ENCODE results near the gene CIP2A.

Gene CIP2A

DNA sequence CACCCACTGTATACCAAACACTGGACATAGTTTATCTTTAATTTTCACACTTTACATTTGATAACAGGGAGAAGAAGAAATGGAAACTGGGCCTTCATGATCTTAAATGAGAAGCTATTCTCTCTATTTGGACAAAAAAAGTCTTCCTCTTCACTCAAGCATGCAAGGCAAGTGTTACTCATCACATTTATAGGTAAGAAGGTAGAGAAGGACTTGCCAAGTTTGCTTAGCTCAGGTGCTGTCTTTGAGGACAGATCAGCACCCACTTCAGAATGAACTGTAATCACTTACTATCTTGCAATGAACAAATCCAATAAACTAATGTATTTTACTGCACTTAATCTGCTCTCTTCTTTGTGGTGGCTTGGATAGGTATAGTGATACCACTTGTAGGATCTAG is 77.7 kb downstream of the CIP2A start:
- Histone ChIP-seq H3K79me2 (ENCODE audit: control insufficient read depth, insufficient read depth, low read length, unreplicated experiment) (no peaks in the 10 kb centered on the region), H3K36me3 (ENCODE audit: insufficient read depth, low read length) (no peaks in the 10 kb centered on the region), H2AFZ (ENCODE audit: low read length, unreplicated experiment) (no peak overlapping the region), H3K27me3 (ENCODE audit: insufficient read depth, low read length) (0 out of 2 replicates have a peak, but pooled peaks cover 11% of the 10 kb centered on the region), H3K4me1 (ENCODE audit: control insufficient read depth, insufficient read depth, low read length, unreplicated experiment) (no peaks in the 10 kb centered on the region), H3K4me3 (ENCODE audit: low read depth, low read length) (no peak overlapping the region), H3K27ac (ENCODE audit: low read depth, low read length) (no peak overlapping the region)

DNA sequence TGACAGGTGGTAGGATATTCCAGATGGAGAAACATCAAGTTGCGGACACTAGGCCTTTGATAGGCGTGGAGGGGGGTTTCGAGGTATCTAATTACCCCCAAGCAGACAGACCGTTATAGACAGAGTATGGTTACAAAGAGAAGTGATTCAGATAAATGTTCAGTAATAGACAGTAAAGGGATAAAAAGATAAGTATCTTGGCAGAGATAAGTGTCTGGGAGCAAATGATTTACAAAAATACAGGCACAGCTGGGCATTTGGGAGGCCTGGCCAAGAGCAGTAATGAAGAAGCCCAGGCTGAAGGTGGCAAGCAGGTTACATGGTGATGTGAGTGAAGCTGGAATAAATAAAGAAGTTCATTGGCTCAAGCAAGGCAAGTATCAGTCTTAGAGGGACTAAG is 78.2 kb downstream of the CIP2A start:
- H3K79me2 ChIP-seq (ENCODE audit: control insufficient read depth, insufficient read depth, low read length, unreplicated experiment), result no peaks in the 10 kb centered on the region
- H2AFZ ChIP-seq (ENCODE audit: low read length, unreplicated experiment), result no peak overlapping the region
- H3K27ac ChIP-seq (ENCODE audit: low read depth, low read length), result no peak overlapping the region
- no peaks in the 10 kb centered on the region for H3K4me1 ChIP-seq (ENCODE audit: control insufficient read depth, insufficient read depth, low read length, unreplicated experiment)
- H3K4me3 ChIP-seq (ENCODE audit: low read depth, low read length), result no peak overlapping the region
- H3K36me3 ChIP-seq (ENCODE audit: insufficient read depth, low read length), result no peaks in the 10 kb centered on the region
- 0 out of 2 replicates have a peak, but pooled peaks cover 8% of the 10 kb centered on the region for H3K27me3 ChIP-seq (ENCODE audit: insufficient read depth, low read length)

DNA sequence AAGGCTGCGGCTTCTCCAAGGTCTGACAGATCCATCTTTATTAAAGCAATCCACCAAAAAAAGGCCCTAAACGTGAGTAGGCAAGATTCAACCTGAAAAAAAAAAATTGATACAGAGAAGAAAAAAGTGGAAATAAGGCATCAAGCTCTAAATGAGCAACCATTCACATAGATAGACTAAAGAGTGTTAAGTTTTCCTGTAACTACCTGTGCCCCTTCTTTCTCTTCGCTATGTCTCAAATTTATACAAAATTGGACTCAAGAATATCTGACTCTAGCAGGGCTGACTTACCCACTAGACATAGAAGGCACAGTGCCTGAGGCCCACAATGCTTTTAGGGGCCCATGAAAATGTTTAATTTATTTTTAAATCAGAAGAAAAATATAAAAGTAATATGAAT is 78.7 kb downstream of the CIP2A start, which contains the start of gene MYH15:
Gene MYH15 (minus strand): TSS at position 101 of the 400 bp plus-strand sequence. CDS start 66 bp downstream, at position 35.
- Histone ChIP-seq H3K27me3 (ENCODE audit: insufficient read depth, low read length) (0 out of 2 replicates have a peak, but pooled peaks cover 2% of the 10 kb centered on the region), H2AFZ (ENCODE audit: low read length, unreplicated experiment) (no peak within 1 kb of the TSS), H3K27ac (ENCODE audit: low read depth, low read length) (no peak within 1 kb of the TSS), H3K36me3 (ENCODE audit: insufficient read depth, low read length) (no peaks in the 10 kb centered on the region), H3K4me3 (ENCODE audit: low read depth, low read length) (no peak within 1 kb of the TSS), H3K79me2 (ENCODE audit: control insufficient read depth, insufficient read depth, low read length, unreplicated experiment) (no peaks in the 10 kb centered on the region), H3K4me1 (ENCODE audit: control insufficient read depth, insufficient read depth, low read length, unreplicated experiment) (no peaks in the 10 kb centered on the region)

DNA sequence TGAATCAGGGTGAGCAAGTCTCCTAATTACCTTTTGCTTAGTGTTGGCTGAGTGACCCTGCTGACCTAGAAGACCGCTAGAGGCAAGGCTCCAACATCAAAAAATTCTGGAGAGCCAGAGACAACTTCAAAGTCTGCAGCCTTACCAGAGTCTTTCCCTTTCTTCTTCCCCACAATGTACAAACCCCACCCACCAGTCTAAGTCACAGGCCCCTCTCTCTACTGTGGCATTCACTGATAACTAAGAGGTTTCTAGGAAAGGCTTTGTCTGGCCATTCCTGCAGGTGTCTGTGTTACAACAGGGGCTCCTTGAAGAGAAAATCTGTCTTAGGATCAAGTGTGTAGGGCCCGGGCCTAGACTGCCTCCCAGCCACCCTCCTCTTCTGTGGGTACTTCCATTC is 79.4 kb downstream of the CIP2A start:
- no peak overlapping the region for H3K4me3 ChIP-seq (ENCODE audit: low read depth, low read length)
- H3K4me1 ChIP-seq (ENCODE audit: control insufficient read depth, insufficient read depth, low read length, unreplicated experiment), result no peaks in the 10 kb centered on the region
- H3K79me2 ChIP-seq (ENCODE audit: control insufficient read depth, insufficient read depth, low read length, unreplicated experiment), result no peaks in the 10 kb centered on the region
- no peak overlapping the region for H2AFZ ChIP-seq (ENCODE audit: low read length, unreplicated experiment)
- H3K27ac ChIP-seq (ENCODE audit: low read depth, low read length), result no peak overlapping the region
- no peaks in the 10 kb centered on the region for H3K36me3 ChIP-seq (ENCODE audit: insufficient read depth, low read length)
- no peaks in the 10 kb centered on the region for H3K27me3 ChIP-seq (ENCODE audit: insufficient read depth, low read length)

DNA sequence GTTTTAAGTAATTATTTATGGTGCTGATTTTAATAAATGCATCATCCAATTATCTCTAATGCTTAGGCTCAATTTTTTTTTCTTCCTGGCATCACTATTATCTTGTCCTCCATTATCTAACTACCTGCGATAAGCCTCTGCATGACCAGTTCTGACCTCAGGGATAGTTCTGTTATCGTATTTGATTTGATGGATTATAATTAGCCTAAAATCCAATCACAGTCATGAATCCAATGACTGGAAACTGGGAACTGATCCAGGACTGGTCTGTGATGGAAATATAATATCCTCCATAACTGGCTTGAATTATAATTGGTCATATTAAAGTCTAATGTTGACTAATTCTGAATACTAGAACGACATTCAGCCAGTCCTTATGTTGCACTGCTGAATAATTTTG is 80.0 kb downstream of the CIP2A start:
- Histone ChIP-seq H3K4me3 (ENCODE audit: low read depth, low read length) (no peak overlapping the region), H3K27me3 (ENCODE audit: insufficient read depth, low read length) (no peaks in the 10 kb centered on the region), H3K36me3 (ENCODE audit: insufficient read depth, low read length) (no peaks in the 10 kb centered on the region), H2AFZ (ENCODE audit: low read length, unreplicated experiment) (no peak overlapping the region), H3K79me2 (ENCODE audit: control insufficient read depth, insufficient read depth, low read length, unreplicated experiment) (no peaks in the 10 kb centered on the region), H3K4me1 (ENCODE audit: control insufficient read depth, insufficient read depth, low read length, unreplicated experiment) (no peaks in the 10 kb centered on the region), H3K27ac (ENCODE audit: low read depth, low read length) (no peak overlapping the region)

DNA sequence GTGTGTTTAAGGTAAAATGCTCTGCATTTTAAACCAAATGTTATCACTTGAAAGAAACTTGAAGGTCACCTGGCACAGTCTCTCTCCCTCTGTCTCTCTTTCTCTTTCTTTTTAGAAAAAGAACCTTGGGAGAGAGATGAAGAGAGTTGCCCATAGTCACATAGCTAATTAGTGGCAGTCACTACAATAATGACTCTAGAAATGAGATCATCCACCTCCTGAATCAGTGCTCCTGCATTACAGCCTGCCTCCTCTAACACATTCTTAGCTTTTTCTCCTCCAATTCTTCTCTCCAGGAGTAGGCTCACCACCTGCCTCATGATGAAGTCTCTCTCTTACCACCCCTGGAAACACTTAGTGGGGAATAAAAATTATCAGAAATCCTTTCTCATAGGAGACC is 81.3 kb downstream of the CIP2A start:
- no peaks in the 10 kb centered on the region for H3K27me3 ChIP-seq (ENCODE audit: insufficient read depth, low read length)
- H2AFZ ChIP-seq (ENCODE audit: low read length, unreplicated experiment), result no peak overlapping the region
- no peaks in the 10 kb centered on the region for H3K79me2 ChIP-seq (ENCODE audit: control insufficient read depth, insufficient read depth, low read length, unreplicated experiment)
- no peak overlapping the region for H3K4me3 ChIP-seq (ENCODE audit: low read depth, low read length)
- no peaks in the 10 kb centered on the region for H3K36me3 ChIP-seq (ENCODE audit: insufficient read depth, low read length)
- no peak overlapping the region for H3K27ac ChIP-seq (ENCODE audit: low read depth, low read length)
- H3K4me1 ChIP-seq (ENCODE audit: control insufficient read depth, insufficient read depth, low read length, unreplicated experiment), result no peaks in the 10 kb centered on the region

DNA sequence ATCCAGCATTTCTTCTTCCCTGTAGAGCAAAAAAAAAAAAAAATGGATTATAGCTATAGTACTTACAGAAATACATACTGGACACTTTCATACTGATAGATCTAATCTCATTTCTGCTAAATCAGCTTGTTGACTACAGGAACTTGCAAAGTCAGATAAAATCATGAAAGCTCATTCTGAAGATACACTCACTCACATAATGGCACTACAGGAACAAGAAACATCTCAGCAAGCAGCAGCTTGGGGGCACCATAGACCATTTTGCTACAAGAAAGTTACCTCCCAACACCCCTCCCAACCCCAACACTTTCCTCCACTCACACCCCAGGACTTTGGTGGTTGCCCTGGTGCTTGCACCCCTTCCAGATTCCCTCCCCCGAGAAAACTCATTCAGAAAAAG is 83.4 kb downstream of the CIP2A start:
- no peaks in the 10 kb centered on the region for H3K4me1 ChIP-seq (ENCODE audit: control insufficient read depth, insufficient read depth, low read length, unreplicated experiment)
- H3K27me3 ChIP-seq (ENCODE audit: insufficient read depth, low read length), result no peaks in the 10 kb centered on the region
- H2AFZ ChIP-seq (ENCODE audit: low read length, unreplicated experiment), result no peak overlapping the region
- no peaks in the 10 kb centered on the region for H3K36me3 ChIP-seq (ENCODE audit: insufficient read depth, low read length)
- H3K4me3 ChIP-seq (ENCODE audit: low read depth, low read length), result no peak overlapping the region
- no peaks in the 10 kb centered on the region for H3K79me2 ChIP-seq (ENCODE audit: control insufficient read depth, insufficient read depth, low read length, unreplicated experiment)
- no peak overlapping the region for H3K27ac ChIP-seq (ENCODE audit: low read depth, low read length)

DNA sequence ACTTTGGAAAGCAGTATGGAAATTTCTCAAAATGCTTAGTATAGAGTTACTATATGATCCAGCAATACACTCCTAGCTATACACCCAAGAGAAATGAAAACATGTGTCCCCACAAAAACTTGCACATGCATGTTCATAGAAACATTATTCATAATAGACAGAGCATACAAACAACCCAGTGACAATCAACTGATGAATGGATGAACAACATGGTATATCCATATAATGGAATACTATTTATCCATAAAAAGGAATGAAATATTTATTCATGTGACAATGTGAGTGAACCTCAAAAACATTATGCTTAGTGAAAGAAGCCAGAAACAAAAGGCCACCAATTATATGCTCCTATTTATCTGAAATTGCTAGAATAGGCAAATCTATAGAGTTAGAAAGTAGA is 85.5 kb downstream of the CIP2A start:
- H3K36me3 ChIP-seq (ENCODE audit: insufficient read depth, low read length), result no peaks in the 10 kb centered on the region
- no peak overlapping the region for H3K27ac ChIP-seq (ENCODE audit: low read depth, low read length)
- H3K79me2 ChIP-seq (ENCODE audit: control insufficient read depth, insufficient read depth, low read length, unreplicated experiment), result no peaks in the 10 kb centered on the region
- H2AFZ ChIP-seq (ENCODE audit: low read length, unreplicated experiment), result no peak overlapping the region
- no peaks in the 10 kb centered on the region for H3K4me1 ChIP-seq (ENCODE audit: control insufficient read depth, insufficient read depth, low read length, unreplicated experiment)
- H3K27me3 ChIP-seq (ENCODE audit: insufficient read depth, low read length), result no peaks in the 10 kb centered on the region
- no peak overlapping the region for H3K4me3 ChIP-seq (ENCODE audit: low read depth, low read length)

DNA sequence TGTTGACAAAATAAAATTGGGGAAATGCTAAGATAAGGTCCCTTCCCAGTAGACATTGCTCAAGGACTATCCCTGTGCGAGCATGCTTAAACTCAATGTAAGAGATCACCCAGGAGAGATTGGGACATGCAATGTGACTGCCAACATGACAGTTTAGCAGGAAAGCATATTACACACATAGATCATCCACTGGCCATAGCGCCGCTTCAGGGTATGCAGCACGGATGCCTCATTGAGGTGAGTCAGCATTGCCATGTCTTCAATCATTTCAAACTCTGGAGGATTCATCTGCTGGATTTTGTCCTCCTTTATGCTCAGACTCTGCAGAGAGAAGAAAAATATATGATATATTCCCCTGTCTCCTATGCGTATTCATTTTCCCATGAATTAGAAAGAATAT is 87.7 kb downstream of the CIP2A start:
- Histone ChIP-seq H3K27me3 (ENCODE audit: insufficient read depth, low read length) (no peaks in the 10 kb centered on the region), H3K79me2 (ENCODE audit: control insufficient read depth, insufficient read depth, low read length, unreplicated experiment) (no peaks in the 10 kb centered on the region), H3K27ac (ENCODE audit: low read depth, low read length) (no peak overlapping the region), H3K36me3 (ENCODE audit: insufficient read depth, low read length) (no peaks in the 10 kb centered on the region), H2AFZ (ENCODE audit: low read length, unreplicated experiment) (no peak overlapping the region), H3K4me3 (ENCODE audit: low read depth, low read length) (no peak overlapping the region), H3K4me1 (ENCODE audit: control insufficient read depth, insufficient read depth, low read length, unreplicated experiment) (no peaks in the 10 kb centered on the region)

DNA sequence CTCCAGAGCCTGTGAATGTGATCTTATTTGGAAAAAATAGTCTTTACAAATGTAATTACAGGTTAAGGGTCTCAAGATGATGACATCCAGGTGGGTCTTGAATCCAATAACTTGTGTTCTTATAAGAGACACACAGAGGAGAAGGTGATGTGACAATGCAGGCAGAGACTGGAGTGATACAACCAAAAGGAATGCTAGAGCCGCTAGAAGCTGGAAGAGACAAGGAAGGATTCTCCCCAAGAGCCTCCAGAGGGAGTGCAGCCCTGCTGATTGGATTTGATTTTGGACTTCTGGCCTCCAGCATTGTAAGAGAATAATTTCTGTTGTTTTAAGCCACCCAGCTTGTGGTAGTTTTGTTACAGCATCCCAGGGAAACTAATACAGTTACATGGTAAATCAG is 88.5 kb downstream of the CIP2A start:
- no peaks in the 10 kb centered on the region for H3K79me2 ChIP-seq (ENCODE audit: control insufficient read depth, insufficient read depth, low read length, unreplicated experiment)
- H3K4me3 ChIP-seq (ENCODE audit: low read depth, low read length), result no peak overlapping the region
- no peaks in the 10 kb centered on the region for H3K27me3 ChIP-seq (ENCODE audit: insufficient read depth, low read length)
- no peak overlapping the region for H3K27ac ChIP-seq (ENCODE audit: low read depth, low read length)
- no peaks in the 10 kb centered on the region for H3K4me1 ChIP-seq (ENCODE audit: control insufficient read depth, insufficient read depth, low read length, unreplicated experiment)
- H3K36me3 ChIP-seq (ENCODE audit: insufficient read depth, low read length), result no peaks in the 10 kb centered on the region
- no peak overlapping the region for H2AFZ ChIP-seq (ENCODE audit: low read length, unreplicated experiment)
